HEK293 (cell line): Measurements from ENCODE around the gene CTRB1.
A peak's percentile ranks its signal among the peaks of the same experiment; 100 is the strongest.

ENCODE experiments used
- BCL11A ChIP-seq: fragments of 450-650 bp; formaldehyde crosslinking; IDR thresholded peaks from 2 replicates; pipeline ENCODE4 v1.5.1; 2016; ENCODE audit warnings: low read depth, missing biosample characterization, missing genetic modification characterization
- FEZF1 ChIP-seq: fragments of 450-650 bp; formaldehyde crosslinking; IDR thresholded peaks from 2 replicates; pipeline ENCODE4 v1.5.1; 2016; ENCODE audit warnings: missing biosample characterization, missing genetic modification characterization
- IKZF3 ChIP-seq: fragments of 450-650 bp; IDR thresholded peaks from 2 replicates; pipeline ENCODE4 v1.5.0; 2018; ENCODE audit warnings: missing biosample characterization, mild to moderate bottlenecking, missing genetic modification characterization, moderate library complexity
- KLF10 ChIP-seq: fragments of 450-650 bp; IDR thresholded peaks from 2 replicates; pipeline ENCODE4 v1.5.1; 2018; ENCODE audit warnings: missing biosample characterization, mild to moderate bottlenecking, missing genetic modification characterization
- MEIS1 ChIP-seq: sonication (generic); formaldehyde crosslinking; IDR thresholded peaks from 2 replicates; pipeline ENCODE4 v1.8.1; 2022; ENCODE audit warnings: missing genetic modification reagents, mild to moderate bottlenecking, borderline replicate concordance
- SP7 ChIP-seq: fragments of 450-650 bp; formaldehyde crosslinking; IDR thresholded peaks from 2 replicates; pipeline ENCODE4 v1.5.1; 2016; ENCODE audit warnings: missing biosample characterization, missing genetic modification characterization
- ZBTB17 ChIP-seq: fragments of 450-650 bp; formaldehyde crosslinking; IDR thresholded peaks from 2 replicates; pipeline ENCODE4 v1.5.1; 2016; ENCODE audit warnings: missing biosample characterization, missing genetic modification characterization
- ZBTB20 ChIP-seq: fragments of 450-650 bp; formaldehyde crosslinking; IDR thresholded peaks from 2 replicates; pipeline ENCODE4 v1.5.1; 2016; ENCODE audit warnings: missing biosample characterization, missing genetic modification characterization
- ZBTB48 ChIP-seq: fragments of 450-650 bp; formaldehyde crosslinking; IDR thresholded peaks from 2 replicates; pipeline ENCODE4 v1.5.1; 2016; ENCODE audit warnings: missing biosample characterization, missing genetic modification characterization
- ZBTB7A ChIP-seq: fragments of 450-650 bp; formaldehyde crosslinking; IDR thresholded peaks from 2 replicates; pipeline ENCODE4 v1.5.1; 2016; ENCODE audit warnings: low read depth, missing biosample characterization, missing genetic modification characterization
- ZBTB8A ChIP-seq: fragments of 450-650 bp; formaldehyde crosslinking; IDR thresholded peaks from 2 replicates; pipeline ENCODE4 v1.5.1; 2016; ENCODE audit warnings: missing biosample characterization, missing genetic modification characterization
- ZFP41 ChIP-seq: fragments of 450-650 bp; formaldehyde crosslinking; IDR thresholded peaks from 2 replicates; pipeline ENCODE4 v1.5.1; 2016; ENCODE audit warnings: missing biosample characterization, missing genetic modification characterization, borderline replicate concordance
- ZNF138 ChIP-seq: fragments of 450-650 bp; formaldehyde crosslinking; IDR thresholded peaks from 2 replicates; pipeline ENCODE4 v1.5.1; 2016; ENCODE audit warnings: missing biosample characterization, missing genetic modification characterization, borderline replicate concordance
- ZNF169 ChIP-seq: fragments of 450-650 bp; formaldehyde crosslinking; IDR thresholded peaks from 2 replicates; pipeline ENCODE4 v1.5.1; 2016; ENCODE audit warnings: missing biosample characterization, missing genetic modification characterization
- ZNF292 ChIP-seq: fragments of 450-650 bp; formaldehyde crosslinking; IDR thresholded peaks from 2 replicates; pipeline ENCODE4 v1.5.1; 2016; ENCODE audit warnings: low read depth, missing biosample characterization, missing genetic modification characterization, borderline replicate concordance
- ZNF561 ChIP-seq: fragments of 450-650 bp; IDR thresholded peaks from 2 replicates; pipeline ENCODE4 v1.5.1; 2018; ENCODE audit warnings: missing biosample characterization, missing genetic modification characterization, borderline replicate concordance
- ZNF658 ChIP-seq: fragments of 450-650 bp; formaldehyde crosslinking; IDR thresholded peaks from 2 replicates; pipeline ENCODE4; 2016; ENCODE audit warnings: missing biosample characterization, missing genetic modification characterization
- ZNF777 ChIP-seq: fragments of 450-650 bp; formaldehyde crosslinking; IDR thresholded peaks from 2 replicates; pipeline ENCODE4 v1.5.1; 2017; ENCODE audit warnings: missing biosample characterization, missing genetic modification characterization, borderline replicate concordance
- ZNF792 ChIP-seq: fragments of 450-650 bp; formaldehyde crosslinking; IDR thresholded peaks from 2 replicates; pipeline ENCODE4 v1.5.1; 2016; ENCODE audit warnings: missing biosample characterization, missing genetic modification characterization
- ZSCAN30 ChIP-seq: fragments of 450-650 bp; IDR thresholded peaks from 2 replicates; pipeline ENCODE4 v1.5.1; 2018; ENCODE audit warnings: missing biosample characterization, mild to moderate bottlenecking, missing genetic modification characterization, moderate library complexity
- TF ChIP-seq, protein P1 (sequence below): fragments of 450-650 bp; formaldehyde crosslinking; IDR thresholded peaks from 2 replicates; pipeline ENCODE4 v1.5.1; 2016; ENCODE audit warnings: missing biosample characterization, missing genetic modification characterization
- TF ChIP-seq, protein P2 (sequence below): fragments of 450-650 bp; formaldehyde crosslinking; IDR thresholded peaks from 2 replicates; pipeline ENCODE4 v1.5.1; 2016; ENCODE audit warnings: missing biosample characterization, missing genetic modification characterization
- TF ChIP-seq, protein P3 (sequence below): sonication (generic); formaldehyde crosslinking; IDR thresholded peaks from 2 replicates; pipeline ENCODE4 v1.8.1; 2022; ENCODE audit warnings: mild to moderate bottlenecking, moderate library complexity, missing genetic modification reagents

The CTRB1 gene

DNA sequence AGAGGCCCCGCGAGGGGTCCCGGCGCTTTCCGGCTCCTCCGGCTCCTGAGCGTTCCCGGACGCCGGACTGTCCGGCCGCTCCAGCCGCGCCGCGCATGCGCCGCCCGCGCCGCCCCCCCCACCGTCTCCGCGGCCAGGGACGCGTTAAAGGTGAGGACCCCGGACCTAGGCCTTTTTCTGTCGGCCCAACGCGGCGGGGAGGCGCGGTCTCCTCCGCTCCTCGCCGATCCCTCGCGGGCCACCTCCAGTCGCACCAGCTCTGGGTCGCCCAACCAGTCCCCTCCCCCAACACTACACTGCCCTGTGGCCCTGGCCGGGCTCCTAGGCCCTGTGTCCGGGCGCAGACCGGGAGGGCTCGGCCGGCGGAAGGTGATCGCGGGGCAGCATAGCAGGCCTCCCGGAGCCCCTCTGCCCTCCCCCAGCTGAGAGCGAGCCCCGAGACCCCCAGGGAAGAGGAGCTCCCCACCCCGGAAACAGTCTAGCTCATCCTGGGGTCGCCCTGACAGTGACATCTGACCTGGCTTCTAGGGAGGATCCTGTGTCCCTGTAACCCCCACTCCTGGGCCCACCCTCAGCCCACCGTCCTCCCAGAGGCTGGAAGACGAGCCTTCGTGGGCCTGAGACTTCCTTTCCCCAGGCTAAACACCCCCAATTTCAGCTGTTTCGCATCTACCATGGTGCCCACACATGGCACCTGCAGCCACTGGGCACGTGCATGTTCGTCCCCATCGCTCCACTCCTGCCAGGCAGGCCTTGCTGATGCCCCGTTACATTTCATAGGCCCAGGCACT is 47.3 kb downstream of the CTRB1 start (continued):
- TF ChIP-seq ZBTB7A (tag by site-specific recombination) (peak; percentile 71; the same call in 1 of the 2 replicates), ZNF777 (tag by site-specific recombination) (0 out of 2 replicates have a peak, but pooled peaks have one; percentile 32), MEIS1 (CRISPR knock-in tag) (no peak), FEZF1 (peak; percentile 48), ZSCAN30 (tag by site-specific recombination) (peak; percentile 75), ZBTB20 (tag by site-specific recombination) (peak; percentile 61), SP7 (no peak), ZNF138 (tag by site-specific recombination) (no peak), ZNF169 (no peak), ZNF561 (peak; percentile 77), KLF10 (tag by site-specific recombination) (0 out of 2 replicates have a peak, but pooled peaks have one; percentile 14), ZFP41 (tag by site-specific recombination) (no peak), BCL11A (peak; percentile 80; the same call in 1 of the 2 replicates), ZNF658 (tag by site-specific recombination) (no peak), ZNF792 (tag by site-specific recombination) (peak; percentile 85; the same call in 1 of the 2 replicates), ZBTB8A (tag by site-specific recombination) (peak; percentile 46; the same call in 1 of the 2 replicates), ZNF292 (no peak), IKZF3 (tag by site-specific recombination) (0 out of 2 replicates have a peak, but pooled peaks have one; percentile 22), ZBTB17 (0 out of 2 replicates have a peak, but pooled peaks have one; percentile 15), ZBTB48 (peak; percentile 82)
- TF ChIP-seq, protein P1, sequence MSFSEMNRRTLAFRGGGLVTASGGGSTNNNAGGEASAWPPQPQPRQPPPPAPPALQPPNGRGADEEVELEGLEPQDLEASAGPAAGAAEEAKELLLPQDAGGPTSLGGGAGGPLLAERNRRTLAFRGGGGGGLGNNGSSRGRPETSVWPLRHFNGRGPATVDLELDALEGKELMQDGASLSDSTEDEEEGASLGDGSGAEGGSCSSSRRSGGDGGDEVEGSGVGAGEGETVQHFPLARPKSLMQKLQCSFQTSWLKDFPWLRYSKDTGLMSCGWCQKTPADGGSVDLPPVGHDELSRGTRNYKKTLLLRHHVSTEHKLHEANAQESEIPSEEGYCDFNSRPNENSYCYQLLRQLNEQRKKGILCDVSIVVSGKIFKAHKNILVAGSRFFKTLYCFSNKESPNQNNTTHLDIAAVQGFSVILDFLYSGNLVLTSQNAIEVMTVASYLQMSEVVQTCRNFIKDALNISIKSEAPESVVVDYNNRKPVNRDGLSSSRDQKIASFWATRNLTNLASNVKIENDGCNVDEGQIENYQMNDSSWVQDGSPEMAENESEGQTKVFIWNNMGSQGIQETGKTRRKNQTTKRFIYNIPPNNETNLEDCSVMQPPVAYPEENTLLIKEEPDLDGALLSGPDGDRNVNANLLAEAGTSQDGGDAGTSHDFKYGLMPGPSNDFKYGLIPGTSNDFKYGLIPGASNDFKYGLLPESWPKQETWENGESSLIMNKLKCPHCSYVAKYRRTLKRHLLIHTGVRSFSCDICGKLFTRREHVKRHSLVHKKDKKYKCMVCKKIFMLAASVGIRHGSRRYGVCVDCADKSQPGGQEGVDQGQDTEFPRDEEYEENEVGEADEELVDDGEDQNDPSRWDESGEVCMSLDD: 0 out of 2 replicates have a peak, but pooled peaks have one; percentile 52
- TF ChIP-seq, protein P2, sequence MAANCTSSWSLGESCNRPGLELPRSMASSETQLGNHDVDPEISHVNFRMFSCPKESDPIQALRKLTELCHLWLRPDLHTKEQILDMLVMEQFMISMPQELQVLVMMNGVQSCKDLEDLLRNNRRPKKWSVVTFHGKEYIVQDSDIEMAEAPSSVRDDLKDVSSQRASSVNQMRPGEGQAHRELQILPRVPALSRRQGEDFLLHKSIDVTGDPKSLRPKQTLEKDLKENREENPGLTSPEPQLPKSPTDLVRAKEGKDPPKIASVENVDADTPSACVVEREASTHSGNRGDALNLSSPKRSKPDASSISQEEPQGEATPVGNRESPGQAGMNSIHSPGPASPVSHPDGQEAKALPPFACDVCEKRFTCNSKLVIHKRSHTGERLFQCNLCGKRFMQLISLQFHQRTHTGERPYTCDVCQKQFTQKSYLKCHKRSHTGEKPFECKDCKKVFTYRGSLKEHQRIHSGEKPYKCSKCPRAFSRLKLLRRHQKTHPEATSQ (tag by site-specific recombination): 0 out of 2 replicates have a peak, but pooled peaks have one; percentile 43
- TF ChIP-seq, protein P3, sequence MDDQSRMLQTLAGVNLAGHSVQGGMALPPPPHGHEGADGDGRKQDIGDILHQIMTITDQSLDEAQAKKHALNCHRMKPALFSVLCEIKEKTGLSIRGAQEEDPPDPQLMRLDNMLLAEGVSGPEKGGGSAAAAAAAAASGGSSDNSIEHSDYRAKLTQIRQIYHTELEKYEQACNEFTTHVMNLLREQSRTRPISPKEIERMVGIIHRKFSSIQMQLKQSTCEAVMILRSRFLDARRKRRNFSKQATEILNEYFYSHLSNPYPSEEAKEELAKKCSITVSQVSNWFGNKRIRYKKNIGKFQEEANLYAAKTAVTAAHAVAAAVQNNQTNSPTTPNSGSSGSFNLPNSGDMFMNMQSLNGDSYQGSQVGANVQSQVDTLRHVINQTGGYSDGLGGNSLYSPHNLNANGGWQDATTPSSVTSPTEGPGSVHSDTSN (CRISPR knock-in tag): no peak
